Measurements from ENCODE around the gene DKK1.

DKK1 gene

GRCh38 chr10:52313933-52314821 is at the start of gene DKK1:
DKK1 (plus strand) TSS chr10:52314281; CDS start chr10:52314435, 154 bp downstream.
- DNase-seq = peak; percentile 91

- DNase-seq = no peak
These were observed 48.8 kb upstream of the DKK1 start for GRCh38 chr10:52265131-52265926.

GRCh38 chr10:52266858-52267257 is 47.2 kb upstream of the DKK1 start:
- DNase-seq = no peak

- DNase-seq = no peak
These were observed 45.3 kb upstream of the DKK1 start for GRCh38 chr10:52268790-52269189.

- DNase-seq = no peak
These were observed 44.8 kb upstream of the DKK1 start for GRCh38 chr10:52269233-52269632.

- no peak for DNase-seq
These were observed 37.9 kb upstream of the DKK1 start for GRCh38 chr10:52276163-52276562.

- no peak for DNase-seq
These were observed 37.1 kb upstream of the DKK1 start for GRCh38 chr10:52276986-52277385.

- DNase-seq = no peak
These were observed 34.5 kb upstream of the DKK1 start for GRCh38 chr10:52279546-52279945.

GRCh38 chr10:52280051-52280450 is 34.0 kb upstream of the DKK1 start:
- DNase-seq = no peak

- DNase-seq = no peak
These were observed 30.9 kb upstream of the DKK1 start for GRCh38 chr10:52283174-52283573.

- no peak for DNase-seq
These were observed 29.6 kb upstream of the DKK1 start for GRCh38 chr10:52284416-52285013.

- DNase-seq = no peak
These were observed 26.2 kb upstream of the DKK1 start for GRCh38 chr10:52287866-52288265.

- no peak for DNase-seq
These were observed 16.3 kb upstream of the DKK1 start for GRCh38 chr10:52297747-52298146.

- no peak for DNase-seq
These were observed 13.3 kb upstream of the DKK1 start for GRCh38 chr10:52300599-52301277.

GRCh38 chr10:52308251-52309031 is 5.6 kb upstream of the DKK1 start:
- peak; percentile 80 for DNase-seq

- DNase-seq = no peak
These were observed 1.2 kb upstream of the DKK1 start for GRCh38 chr10:52312942-52313255.

GRCh38 chr10:52313256-52313932 is 687 bp upstream of the DKK1 start:
- DNase-seq = peak; percentile 55

GRCh38 chr10:52314822-52315552 is 906 bp downstream of the DKK1 start:
- no peak for DNase-seq

- no peak for DNase-seq
These were observed 1.9 kb downstream of the DKK1 start for GRCh38 chr10:52316001-52316400.

- DNase-seq = no peak
These were observed 2.4 kb downstream of the DKK1 start for GRCh38 chr10:52316500-52316899.

GRCh38 chr10:52318136-52318701 is 4.1 kb downstream of the DKK1 start:
- no peak for DNase-seq

Data from islet precursor cell (in vitro differentiated cells).